GM21723 (cell line): ENCODE results near the gene RASGEF1C.

ENCODE experiments used
- ATAC-seq: cut with Tn5 transposase; IDR thresholded peaks from one replicate; pipeline ENCODE4 v1.9.1; 2021; ENCODE audit warnings: mild to moderate bottlenecking, moderate library complexity; ENCODE audit not compliant: unreplicated experiment

Gene RASGEF1C

DNA sequence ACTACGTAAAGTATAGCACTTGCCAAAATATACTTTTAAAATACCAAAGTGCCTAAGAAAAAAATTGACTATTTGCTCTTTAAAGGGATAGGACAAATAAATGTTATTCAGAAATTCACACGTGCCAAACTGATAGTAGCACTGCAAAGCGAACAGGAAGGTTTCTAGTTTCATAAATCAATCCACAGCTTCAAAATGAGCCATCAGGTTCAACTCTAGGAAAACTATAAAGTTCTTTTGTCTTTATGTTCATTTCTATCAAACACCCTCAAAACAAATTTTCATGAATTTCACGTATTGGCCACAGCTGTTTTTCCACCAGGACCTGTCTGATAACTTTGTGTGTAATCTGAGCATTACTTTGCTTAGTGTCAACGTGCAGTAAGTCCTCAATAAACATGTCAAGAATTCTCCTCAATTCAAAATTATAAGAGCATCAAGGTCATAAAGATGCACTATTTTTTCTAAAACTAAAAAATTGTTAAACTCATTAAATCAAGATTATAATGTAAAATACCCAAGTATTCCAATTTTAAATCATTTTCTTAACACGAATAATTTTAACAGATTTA is 140.4 kb downstream of the RASGEF1C start:
- no peak for ATAC-seq

DNA sequence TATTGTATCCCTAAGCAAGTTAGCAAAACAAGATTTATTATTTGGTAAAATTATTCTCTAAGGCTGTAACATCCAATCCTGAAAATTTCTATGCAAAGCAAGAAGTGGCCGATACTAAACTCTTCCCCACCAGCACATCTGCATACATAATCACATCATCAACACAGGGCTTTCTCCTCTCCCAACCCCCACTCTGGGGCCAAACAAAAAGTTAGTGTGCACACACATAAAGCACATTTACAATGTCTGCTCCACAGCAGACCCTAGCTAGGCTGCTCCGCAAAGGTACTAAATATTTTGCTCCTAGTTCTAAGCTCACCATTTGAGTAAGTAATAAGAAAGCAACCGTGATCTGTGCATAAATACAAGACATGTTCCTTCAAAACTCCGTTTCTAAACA is 141.0 kb downstream of the RASGEF1C start:
- no peak for ATAC-seq

GRCh38 chr5:180060192-180060591 is 148.8 kb downstream of the RASGEF1C start:
- ATAC-seq: no peak

- ATAC-seq: no peak
Observed at GRCh38 chr5:180059326-180059725, 149.7 kb downstream of the RASGEF1C start.

- no peak for ATAC-seq
Observed at GRCh38 chr5:180056153-180056552, 152.9 kb downstream of the RASGEF1C start.

DNA sequence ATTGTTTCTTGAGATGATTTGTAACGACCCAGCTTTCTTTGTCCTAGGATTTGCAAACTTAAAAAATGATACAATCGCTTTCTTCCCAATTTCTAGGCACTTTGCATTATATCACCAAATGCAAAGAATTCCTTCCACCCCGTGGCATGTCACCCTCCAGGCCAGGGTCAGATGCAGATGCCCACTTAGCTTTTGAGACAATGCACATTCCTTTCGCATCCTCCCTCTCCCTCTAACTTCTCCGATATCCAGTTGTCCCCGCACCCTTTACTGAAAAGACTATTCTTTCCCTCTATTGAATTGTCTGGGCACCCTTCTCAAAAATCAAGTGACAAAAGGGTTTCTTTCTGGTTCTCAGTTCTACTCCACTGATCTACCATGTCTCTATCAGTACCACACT is 154.8 kb downstream of the RASGEF1C start:
- ATAC-seq: no peak

DNA sequence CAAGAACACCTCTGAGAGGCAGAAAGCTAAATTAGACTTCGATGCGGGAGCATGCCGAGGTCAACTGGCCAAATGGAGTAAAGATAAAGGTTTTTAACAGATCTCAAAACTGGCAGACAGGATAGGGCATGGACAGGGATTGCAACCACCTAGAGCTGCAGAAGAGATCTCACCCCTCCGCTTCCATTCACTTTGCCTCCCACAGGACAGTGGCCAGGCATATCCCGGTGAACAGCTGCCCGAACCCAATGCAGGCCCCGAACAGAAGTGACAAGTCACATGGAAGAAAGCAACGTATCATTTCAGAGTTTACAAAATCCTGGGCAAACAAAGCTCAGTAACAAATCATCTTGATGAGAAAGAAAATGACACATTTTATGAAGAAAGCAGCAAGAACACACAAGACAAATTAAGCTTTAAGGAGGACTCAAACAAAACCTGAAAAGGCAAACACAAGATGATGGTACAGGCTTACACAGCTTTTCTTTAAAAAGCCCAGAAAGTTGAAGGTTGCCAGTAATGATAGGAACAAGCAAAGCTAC is 155.9 kb downstream of the RASGEF1C start:
- ATAC-seq: no peak

DNA sequence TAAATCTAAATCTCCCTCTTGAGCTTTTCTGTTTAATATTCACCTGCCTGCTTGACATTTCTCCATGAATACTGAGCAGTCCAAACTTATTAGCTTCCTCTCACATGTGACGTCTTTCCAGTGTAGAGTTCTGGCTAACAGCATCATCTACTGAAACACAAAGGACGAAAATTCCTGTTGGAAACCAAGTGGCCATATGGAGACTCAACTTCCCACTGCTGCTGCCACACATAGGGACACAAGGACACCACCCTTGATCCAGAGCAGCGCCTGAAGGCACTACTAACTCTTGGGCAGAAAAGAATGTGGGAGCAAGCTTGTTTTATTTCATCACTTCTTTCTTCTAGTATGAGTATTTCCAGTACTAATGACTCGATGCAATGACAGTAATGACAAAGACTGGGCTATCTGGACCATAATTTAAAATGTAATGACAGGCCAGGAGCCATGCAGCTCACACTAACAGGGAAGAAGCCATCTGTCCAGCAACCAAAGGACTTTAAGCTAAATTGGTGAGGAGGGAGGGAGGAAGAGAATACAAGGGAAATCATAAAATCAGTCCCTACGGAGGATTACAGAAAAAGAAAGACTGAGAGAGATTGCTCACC is 156.7 kb downstream of the RASGEF1C start:
- no peak for ATAC-seq
